ENCODE results near the gene NAA80. TPM values are rescaled to one million over a fixed set of nuclear protein-coding genes. Genes with fewer than 3 reads are reported as not detected.
A peak's percentile ranks its signal among the peaks of the same experiment; 100 is the strongest.

Gene NAA80
- total RNA-seq, 1 donor from 2014 or later, result 6.3 TPM

DNA sequence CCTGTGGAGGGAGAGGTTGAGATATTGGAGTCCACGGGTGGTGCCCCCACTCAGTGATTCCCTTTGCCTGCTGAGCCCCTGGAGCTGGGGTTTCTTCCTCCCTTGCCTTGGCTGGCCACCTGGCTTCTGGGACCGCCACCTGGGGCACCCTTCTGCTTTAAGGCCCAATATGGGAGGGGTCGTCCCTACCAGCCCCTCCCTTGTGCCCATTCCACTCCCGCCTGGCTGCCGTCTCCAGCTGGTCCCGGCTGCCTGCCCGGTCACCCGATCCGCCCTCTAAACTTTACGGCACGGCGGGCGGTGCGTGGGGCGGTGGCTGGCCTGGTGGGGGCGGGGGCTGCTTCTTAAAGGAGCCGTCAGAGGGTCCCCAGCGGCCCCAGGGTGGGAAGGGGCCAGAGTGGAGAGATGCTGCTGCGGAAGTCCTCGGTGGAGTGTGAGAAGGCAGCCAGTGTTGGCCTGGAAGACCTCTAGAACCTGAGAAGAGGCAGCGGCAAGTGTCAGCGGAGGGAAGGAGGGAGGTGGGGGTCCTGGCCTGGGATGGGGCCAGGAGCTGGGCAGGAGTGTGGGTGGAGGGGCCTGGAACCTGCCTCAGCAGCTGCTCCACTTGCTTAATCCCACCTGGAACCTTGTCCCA is 31.8 kb downstream of the NAA80 start:
- H3K79me2 ChIP-seq (ENCODE audit: insufficient read depth, low read length), result no peaks in the 10 kb centered on the region
- Mint-ChIP-seq H3K4me3 (ENCODE audit: unreplicated experiment) (no peak overlapping the region), H3K36me3 (ENCODE audit: low read depth, unreplicated experiment) (no peaks in the 10 kb centered on the region), H3K27ac (ENCODE audit: unreplicated experiment) (no peak overlapping the region), H3K9me3 (ENCODE audit: unreplicated experiment) (no peaks in the 10 kb centered on the region), H3K4me1 (ENCODE audit: low read depth, unreplicated experiment) (peaks cover 31% of the 10 kb centered on the region), H3K27me3 (ENCODE audit: low read depth, unreplicated experiment) (peaks cover 3% of the 10 kb centered on the region)
- no peak for DNase-seq (ENCODE audit: low read depth)
- TF ChIP-seq, protein P1, sequence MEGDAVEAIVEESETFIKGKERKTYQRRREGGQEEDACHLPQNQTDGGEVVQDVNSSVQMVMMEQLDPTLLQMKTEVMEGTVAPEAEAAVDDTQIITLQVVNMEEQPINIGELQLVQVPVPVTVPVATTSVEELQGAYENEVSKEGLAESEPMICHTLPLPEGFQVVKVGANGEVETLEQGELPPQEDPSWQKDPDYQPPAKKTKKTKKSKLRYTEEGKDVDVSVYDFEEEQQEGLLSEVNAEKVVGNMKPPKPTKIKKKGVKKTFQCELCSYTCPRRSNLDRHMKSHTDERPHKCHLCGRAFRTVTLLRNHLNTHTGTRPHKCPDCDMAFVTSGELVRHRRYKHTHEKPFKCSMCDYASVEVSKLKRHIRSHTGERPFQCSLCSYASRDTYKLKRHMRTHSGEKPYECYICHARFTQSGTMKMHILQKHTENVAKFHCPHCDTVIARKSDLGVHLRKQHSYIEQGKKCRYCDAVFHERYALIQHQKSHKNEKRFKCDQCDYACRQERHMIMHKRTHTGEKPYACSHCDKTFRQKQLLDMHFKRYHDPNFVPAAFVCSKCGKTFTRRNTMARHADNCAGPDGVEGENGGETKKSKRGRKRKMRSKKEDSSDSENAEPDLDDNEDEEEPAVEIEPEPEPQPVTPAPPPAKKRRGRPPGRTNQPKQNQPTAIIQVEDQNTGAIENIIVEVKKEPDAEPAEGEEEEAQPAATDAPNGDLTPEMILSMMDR (IDR thresholded peaks at IDR 0.05; ENCODE audit: insufficient read depth, low read depth, low read length), result no peak
- no peak for TF ChIP-seq EZH2 (IDR thresholded peaks at IDR 0.05; ENCODE audit: insufficient read depth, low read length)
- H3K4me3 ChIP-seq (ENCODE audit: insufficient read depth, low read depth, low read length), result no peak overlapping the region
- no peaks in the 10 kb centered on the region for H3K27me3 ChIP-seq (ENCODE audit: insufficient read depth, low read length)
- H3K9ac ChIP-seq (ENCODE audit: low read length), result peak overlapping the region; percentile 55
- H3K9me3 ChIP-seq (ENCODE audit: insufficient read depth, low read depth, low read length), result no peaks in the 10 kb centered on the region
- peak overlapping the region; percentile 78 for H3K4me2 ChIP-seq (ENCODE audit: low read length)
- no peak for FAIRE-seq
- no peak overlapping the region for H2AFZ ChIP-seq (ENCODE audit: low read depth, low read length)
- H3K36me3 ChIP-seq (ENCODE audit: insufficient read depth, low read length), result no peaks in the 10 kb centered on the region
- H3K4me1 ChIP-seq (ENCODE audit: insufficient read depth, low read length), result peaks cover 42% of the 10 kb centered on the region
- H4K20me1 ChIP-seq (ENCODE audit: insufficient read depth, low read length), result no peaks in the 10 kb centered on the region
- H3K27ac ChIP-seq (ENCODE audit: low read depth, low read length), result no peak overlapping the region

DNA sequence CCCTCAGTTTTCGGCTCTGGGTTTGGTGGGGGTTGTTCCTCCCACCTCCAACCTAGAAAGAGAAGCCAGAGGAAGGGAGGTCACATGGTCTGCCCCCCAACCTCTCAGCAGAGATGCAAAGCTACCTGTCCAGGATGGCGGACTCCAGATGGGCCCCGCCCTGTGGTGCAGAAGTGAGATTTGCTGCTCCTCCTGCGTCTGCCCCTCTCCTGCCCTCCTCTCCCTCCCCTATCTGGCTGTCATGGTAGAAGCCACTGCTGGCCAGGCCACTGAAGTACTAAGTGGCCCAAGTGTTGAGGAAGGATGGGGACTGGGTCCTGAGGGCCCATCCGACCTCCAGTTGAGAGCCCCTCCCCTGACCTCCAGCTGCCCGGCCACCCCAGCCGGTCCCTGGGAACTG is 32.4 kb downstream of the NAA80 start:
- Mint-ChIP-seq H3K4me1 (ENCODE audit: low read depth, unreplicated experiment) (peaks cover 31% of the 10 kb centered on the region), H3K27me3 (ENCODE audit: low read depth, unreplicated experiment) (peaks cover 3% of the 10 kb centered on the region), H3K9me3 (ENCODE audit: unreplicated experiment) (no peaks in the 10 kb centered on the region), H3K4me3 (ENCODE audit: unreplicated experiment) (no peak overlapping the region), H3K36me3 (ENCODE audit: low read depth, unreplicated experiment) (no peaks in the 10 kb centered on the region), H3K27ac (ENCODE audit: unreplicated experiment) (no peak overlapping the region)
- Histone ChIP-seq H3K79me2 (ENCODE audit: insufficient read depth, low read length) (no peaks in the 10 kb centered on the region), H3K9ac (ENCODE audit: low read length) (peak overlapping the region; percentile 55), H4K20me1 (ENCODE audit: insufficient read depth, low read length) (no peaks in the 10 kb centered on the region), H3K27me3 (ENCODE audit: insufficient read depth, low read length) (no peaks in the 10 kb centered on the region), H3K4me3 (ENCODE audit: insufficient read depth, low read depth, low read length) (no peak overlapping the region), H3K9me3 (ENCODE audit: insufficient read depth, low read depth, low read length) (no peaks in the 10 kb centered on the region), H2AFZ (ENCODE audit: low read depth, low read length) (no peak overlapping the region), H3K36me3 (ENCODE audit: insufficient read depth, low read length) (no peaks in the 10 kb centered on the region), H3K4me1 (ENCODE audit: insufficient read depth, low read length) (peaks cover 42% of the 10 kb centered on the region), H3K4me2 (ENCODE audit: low read length) (peak overlapping the region; percentile 78), H3K27ac (ENCODE audit: low read depth, low read length) (no peak overlapping the region)
- DNase-seq (ENCODE audit: low read depth) (no peak), FAIRE-seq (no peak)
- TF ChIP-seq, protein P1 (IDR thresholded peaks at IDR 0.05; ENCODE audit: insufficient read depth, low read depth, low read length), result no peak
- TF ChIP-seq EZH2 (IDR thresholded peaks at IDR 0.05; ENCODE audit: insufficient read depth, low read length), result no peak

DNA sequence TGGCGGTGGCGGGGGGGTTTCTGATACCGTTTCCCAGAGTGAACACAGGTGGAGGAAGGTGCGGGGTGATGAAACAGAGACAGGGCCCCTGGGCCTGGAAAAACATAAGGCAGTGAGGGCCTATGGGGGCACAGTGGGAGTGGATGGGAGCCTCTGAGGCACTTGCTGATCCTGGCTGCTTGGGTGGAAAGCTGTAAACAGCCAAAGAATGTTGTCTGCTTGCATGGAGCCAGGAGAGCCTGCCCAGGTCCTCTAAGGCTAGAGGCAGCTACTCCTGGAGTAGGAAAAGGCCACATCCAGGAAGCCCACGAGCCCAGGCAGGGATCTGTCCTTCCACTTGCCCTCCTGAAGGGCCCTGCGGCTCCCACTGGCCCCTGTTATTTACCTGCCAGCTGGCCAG is 33.2 kb downstream of the NAA80 start:
- Histone ChIP-seq H3K79me2 (ENCODE audit: insufficient read depth, low read length) (no peaks in the 10 kb centered on the region), H3K4me1 (ENCODE audit: insufficient read depth, low read length) (peaks cover 47% of the 10 kb centered on the region), H3K4me3 (ENCODE audit: insufficient read depth, low read depth, low read length) (no peak overlapping the region), H3K9ac (ENCODE audit: low read length) (no peak overlapping the region), H3K4me2 (ENCODE audit: low read length) (no peak overlapping the region), H3K27me3 (ENCODE audit: insufficient read depth, low read length) (no peaks in the 10 kb centered on the region), H4K20me1 (ENCODE audit: insufficient read depth, low read length) (no peaks in the 10 kb centered on the region), H3K27ac (ENCODE audit: low read depth, low read length) (no peak overlapping the region), H3K9me3 (ENCODE audit: insufficient read depth, low read depth, low read length) (no peaks in the 10 kb centered on the region), H2AFZ (ENCODE audit: low read depth, low read length) (no peak overlapping the region), H3K36me3 (ENCODE audit: insufficient read depth, low read length) (no peaks in the 10 kb centered on the region)
- Mint-ChIP-seq H3K4me3 (ENCODE audit: unreplicated experiment) (peak overlapping the region; percentile 34), H3K27ac (ENCODE audit: unreplicated experiment) (peak overlapping the region; percentile 47), H3K4me1 (ENCODE audit: low read depth, unreplicated experiment) (peaks cover 28% of the 10 kb centered on the region), H3K27me3 (ENCODE audit: low read depth, unreplicated experiment) (peaks cover 3% of the 10 kb centered on the region), H3K36me3 (ENCODE audit: low read depth, unreplicated experiment) (no peaks in the 10 kb centered on the region), H3K9me3 (ENCODE audit: unreplicated experiment) (no peaks in the 10 kb centered on the region)
- no peak for DNase-seq (ENCODE audit: low read depth)
- FAIRE-seq, result no peak
- TF ChIP-seq, protein P1 (IDR thresholded peaks at IDR 0.05; ENCODE audit: insufficient read depth, low read depth, low read length), result no peak

Measured in astrocyte (in vitro differentiated cells and primary cell).